IMR-90 (cell line): ENCODE data around the gene TIPIN.
"Not testable (repeated sequence)": the region's sequence is repeated elsewhere in the genome, so short reads cannot be mapped to it uniquely, and the experiment has no call there.

Source experiments
- MAFK ChIP-seq: IDR thresholded peaks from 2 replicates; pipeline ENCODE4 v1.6.1; 2012; ENCODE audit warnings: low read depth, low read length, improper control_type of control experiment
- POLR2A ChIP-seq: IDR thresholded peaks from 2 replicates; pipeline ENCODE4 v1.6.1; 2012; ENCODE audit warnings: mild to moderate bottlenecking, low read depth, low read length

DNA sequence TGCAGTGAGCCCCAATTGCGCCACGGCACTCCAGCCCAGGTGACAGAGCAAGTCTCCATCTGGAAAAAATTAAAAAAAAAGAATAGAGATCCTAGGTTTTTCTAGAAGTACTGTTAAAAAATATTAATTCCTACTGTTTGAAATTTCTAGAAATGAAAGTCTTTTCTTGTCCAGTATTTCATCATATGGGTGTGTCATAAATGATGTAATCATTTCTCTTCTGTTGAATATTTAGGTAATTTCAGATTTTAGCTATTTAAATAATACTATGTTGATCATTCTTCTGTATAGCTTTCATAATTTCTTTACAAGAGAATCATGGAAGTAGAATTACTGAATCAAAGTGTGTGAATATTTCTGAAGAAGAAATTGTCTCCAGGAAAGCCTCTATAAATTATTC is 24.9 kb upstream of the TIPIN start:
- not testable (repeated sequence) for TF ChIP-seq MAFK, POLR2A
